BLaER1 treated with 17β-estradiol and CSF1 and Interleukin-3, amounts not matched to agents 10 nM and 100 nM (cell line): ENCODE data around the gene SMAD4.
"Not testable (repeated sequence)": the region's sequence is repeated elsewhere in the genome, so short reads cannot be mapped to it uniquely, and the experiment has no call there.

Source experiments
- H3K27ac ChIP-seq, 11 experiments: shearing (Covaris generic); formaldehyde crosslinking; 2 replicates each; pipeline ENCODE4 v1.8.1; 2022
- H3K27me3 ChIP-seq, 11 experiments: shearing (Covaris generic); formaldehyde crosslinking; 2 replicates each; pipeline ENCODE4 v1.8.1; 2022
- H3K36me3 ChIP-seq, 11 experiments: shearing (Covaris generic); formaldehyde crosslinking; 2 replicates each; pipeline ENCODE4 v1.8.1; 2022
- H3K4me1 ChIP-seq, 10 experiments: shearing (Covaris generic); formaldehyde crosslinking; 2 replicates each; pipeline ENCODE4 v1.8.1; 2022
- H3K4me2 ChIP-seq, 11 experiments: shearing (Covaris generic); formaldehyde crosslinking; 2 replicates each; pipeline ENCODE4 v1.8.1; 2022
- H3K4me3 ChIP-seq, 10 experiments: shearing (Covaris generic); formaldehyde crosslinking; 2 replicates each; pipeline ENCODE4 v1.8.1; 2022
- H3K9ac ChIP-seq, 11 experiments: shearing (Covaris generic); formaldehyde crosslinking; 2 replicates each; pipeline ENCODE4 v1.8.1; 2022
- H3K9me3 ChIP-seq, 11 experiments: shearing (Covaris generic); formaldehyde crosslinking; replicated peaks in 1 of 11; 2 replicates each; pipeline ENCODE4 v1.8.1; 2022
- H4K20me1 ChIP-seq, 11 experiments: shearing (Covaris generic); formaldehyde crosslinking; 2 replicates each; pipeline ENCODE4 v1.8.1; 2022
- Cebpa-rat ChIP-seq, 11 experiments: shearing (Covaris generic); IDR thresholded peaks; 2 replicates each; pipeline ENCODE4 v1.8.1; 2022

Gene SMAD4

DNA sequence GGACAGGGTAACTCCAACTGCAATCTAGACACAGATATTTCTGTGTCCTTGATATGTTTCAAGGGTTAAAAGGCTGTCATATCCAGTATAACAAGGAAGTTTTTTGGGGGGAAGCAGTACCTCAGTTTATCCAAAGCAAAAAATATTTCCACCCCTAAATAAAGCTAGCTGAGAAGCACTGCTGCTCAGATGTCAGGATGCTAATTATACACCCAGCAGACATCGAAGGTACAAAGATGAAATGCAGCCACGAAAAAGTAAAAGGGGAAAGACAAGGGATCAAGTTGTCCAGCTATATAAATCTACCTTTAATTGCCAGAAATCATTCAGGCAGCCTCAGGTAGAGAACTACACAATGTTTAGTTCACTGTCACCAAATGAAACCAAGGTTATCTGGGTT, 36.0 kb upstream of the SMAD4 start:
- no peak overlapping the region for H3K27ac ChIP-seq
- H3K9ac ChIP-seq = no peak overlapping the region
- no peak overlapping the region for H3K4me3 ChIP-seq
- H3K27me3 ChIP-seq = no peaks in the 10 kb centered on the region
- H3K36me3 ChIP-seq = peaks cover 0 to 17% (median 0%) of the 10 kb centered on the region in 11 experiments; a peak in 4 of 22 replicates
- H3K4me1 ChIP-seq = no peaks in the 10 kb centered on the region
- no peak overlapping the region for H3K4me2 ChIP-seq
- H3K9me3 ChIP-seq = peaks cover 4 to 19% (median 10%) of the 10 kb centered on the region in 11 experiments; a peak in 19 of 22 replicates
- TF ChIP-seq Cebpa-rat (IDR thresholded peaks at IDR 0.05) = no peak
- no peaks in the 10 kb centered on the region for H4K20me1 ChIP-seq

DNA sequence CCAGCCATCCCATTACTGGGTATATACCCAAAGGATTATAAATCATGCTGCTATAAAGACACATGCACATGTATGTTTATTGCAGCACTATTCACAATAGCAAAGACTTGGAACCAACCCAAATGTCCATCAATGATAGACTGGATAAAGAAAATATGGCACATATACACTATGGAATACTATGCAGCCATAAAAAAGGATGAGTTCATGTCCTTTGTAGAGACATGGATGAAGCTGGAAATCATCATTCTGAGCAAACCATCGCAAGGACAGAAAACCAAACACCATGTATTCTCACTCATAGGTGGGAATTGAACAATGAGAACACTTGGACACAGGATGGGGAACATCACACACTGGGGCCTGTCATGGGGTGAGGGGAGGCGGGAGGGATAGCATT, 26.8 kb upstream of the SMAD4 start:
- not testable (repeated sequence) for H3K27ac ChIP-seq, H3K9ac ChIP-seq, H4K20me1 ChIP-seq, H3K4me2 ChIP-seq, H3K36me3 ChIP-seq, H3K27me3 ChIP-seq, H3K4me1 ChIP-seq, H3K4me3 ChIP-seq
- H3K9me3 ChIP-seq = peaks cover 0 to 16% (median 5%) of the 10 kb centered on the region in 11 experiments; a peak in 7 of 22 replicates

DNA sequence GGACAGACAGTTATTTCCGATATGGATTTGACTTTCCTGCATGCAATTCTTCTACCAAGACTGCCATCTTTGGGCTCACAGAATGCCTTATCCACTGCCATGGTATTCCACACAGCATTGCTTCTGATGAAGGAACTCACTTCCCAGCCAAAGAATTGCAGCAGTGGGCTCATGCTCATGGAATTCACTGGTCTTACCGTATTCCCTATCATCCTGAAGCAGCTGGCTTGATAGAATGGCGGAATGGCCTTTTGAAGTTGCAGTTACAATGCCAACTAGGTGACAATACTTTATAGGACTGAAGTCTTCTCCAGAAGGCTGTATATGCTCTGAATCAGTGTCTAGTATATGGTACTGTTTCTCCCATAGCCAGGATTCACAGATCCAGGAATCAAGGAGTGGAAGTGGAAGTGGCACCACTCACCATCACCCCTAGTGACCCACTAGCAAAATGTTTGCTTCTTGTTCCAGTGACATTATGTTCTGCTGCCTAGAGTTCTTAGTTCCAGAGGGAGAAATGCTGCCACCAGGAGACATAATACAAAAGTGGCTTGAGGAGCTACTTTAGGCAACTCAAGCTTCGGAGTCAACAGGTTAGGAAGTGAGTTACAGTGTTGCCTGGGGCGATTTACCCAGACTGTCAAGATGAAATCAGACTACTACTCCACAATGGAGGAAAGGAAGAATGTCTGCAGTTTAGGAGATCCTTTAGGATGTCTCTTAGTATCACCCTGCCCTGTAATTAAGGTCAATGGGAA, 23.8 kb upstream of the SMAD4 start:
- no peak overlapping the region for H3K9ac ChIP-seq
- H3K27ac ChIP-seq = no peak overlapping the region
- peaks cover 0 to 10% (median 2%) of the 10 kb centered on the region in 11 experiments; a peak in 7 of 22 replicates for H3K9me3 ChIP-seq
- no peak overlapping the region for H3K4me3 ChIP-seq
- H3K4me1 ChIP-seq = peaks cover 0 to 9% (median 3%) of the 10 kb centered on the region in 10 experiments; a peak in 10 of 20 replicates
- TF ChIP-seq Cebpa-rat (IDR thresholded peaks at IDR 0.05) = no peak
- H3K27me3 ChIP-seq = no peaks in the 10 kb centered on the region
- H4K20me1 ChIP-seq = no peaks in the 10 kb centered on the region
- H3K4me2 ChIP-seq = no peak overlapping the region
- H3K36me3 ChIP-seq = 0 out of 22 replicates have a peak, but pooled peaks cover 0 to 2% (median 0%) of the 10 kb centered on the region in 11 experiments

DNA sequence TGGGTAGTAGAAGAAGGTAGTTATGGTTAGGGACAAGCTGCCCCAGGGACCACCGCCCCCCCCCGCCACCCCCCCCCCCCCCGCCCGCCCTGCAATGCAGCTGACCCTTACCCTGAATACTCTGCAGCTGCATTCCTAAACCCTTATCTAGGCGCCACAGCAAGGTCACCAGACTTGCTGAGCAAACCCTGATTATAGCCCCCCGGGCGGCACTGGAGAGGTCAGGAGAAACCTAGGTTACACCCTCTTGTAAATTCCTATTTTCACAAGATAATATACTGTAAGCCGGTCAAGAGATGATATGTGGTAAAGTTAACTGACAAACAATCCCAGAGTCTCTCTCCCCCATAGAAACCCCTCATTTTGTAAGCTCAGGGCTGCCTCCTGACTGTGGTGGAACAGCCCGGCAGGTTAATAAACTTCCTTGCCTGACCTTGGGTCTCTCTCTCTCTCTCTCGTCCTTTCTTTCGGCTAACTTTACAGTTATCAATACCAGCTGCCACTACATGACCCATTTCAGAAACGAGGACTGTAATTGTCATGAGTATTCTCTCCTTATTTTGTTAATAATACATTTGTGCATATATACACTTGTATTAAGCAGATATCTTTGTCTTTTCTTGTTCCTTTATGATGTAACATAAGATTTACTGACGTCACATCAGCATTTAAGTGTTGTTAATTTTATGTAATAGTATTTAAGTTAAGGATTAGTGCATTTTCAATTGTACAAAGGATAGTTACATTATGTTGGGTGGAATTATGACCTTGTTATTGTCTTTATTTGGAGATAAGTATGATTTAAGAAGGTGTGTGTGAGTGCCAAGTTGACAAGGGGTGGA, 22.8 kb upstream of the SMAD4 start:
- Histone ChIP-seq H3K4me1 (peaks cover 0 to 9% (median 3%) of the 10 kb centered on the region in 10 experiments; a peak in 10 of 20 replicates), H3K9ac (no peak overlapping the region), H3K4me2 (no peak overlapping the region), H3K4me3 (no peak overlapping the region), H4K20me1 (no peaks in the 10 kb centered on the region), H3K27me3 (no peaks in the 10 kb centered on the region), H3K36me3 (no peaks in the 10 kb centered on the region), H3K9me3 (peaks cover 0 to 1% (median 0%) of the 10 kb centered on the region in 11 experiments; a peak in 2 of 22 replicates), H3K27ac (no peak overlapping the region)
- no peak for TF ChIP-seq Cebpa-rat (IDR thresholded peaks at IDR 0.05)

DNA sequence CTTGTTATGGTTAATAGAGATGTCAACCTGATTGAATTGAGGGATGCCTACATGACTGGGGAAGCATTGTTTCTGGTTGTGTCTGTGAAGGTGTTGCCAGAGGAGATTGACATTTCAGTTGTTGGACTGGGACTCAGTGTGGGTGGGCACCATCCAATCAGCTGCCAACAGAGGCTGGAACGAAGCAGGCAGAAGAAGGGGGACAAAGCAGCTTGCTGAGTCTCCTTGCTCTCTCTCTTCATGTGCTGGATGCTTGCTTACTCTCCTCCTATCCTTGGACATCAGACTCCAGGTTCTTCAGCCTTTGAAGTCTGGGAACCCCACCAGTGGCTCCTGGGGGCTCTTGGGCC, 22.2 kb upstream of the SMAD4 start:
- H3K4me1 ChIP-seq = peaks cover 0 to 9% (median 3%) of the 10 kb centered on the region in 10 experiments; a peak in 10 of 20 replicates
- no peak for TF ChIP-seq Cebpa-rat (IDR thresholded peaks at IDR 0.05)
- H3K9ac ChIP-seq = no peak overlapping the region
- no peak overlapping the region for H3K27ac ChIP-seq
- no peak overlapping the region for H3K4me3 ChIP-seq
- H3K4me2 ChIP-seq = no peak overlapping the region
- H4K20me1 ChIP-seq = no peaks in the 10 kb centered on the region
- no peaks in the 10 kb centered on the region for H3K27me3 ChIP-seq
- H3K36me3 ChIP-seq = no peaks in the 10 kb centered on the region
- H3K9me3 ChIP-seq = peaks cover 0 to 5% (median 0%) of the 10 kb centered on the region in 11 experiments; a peak in 1 of 22 replicates

DNA sequence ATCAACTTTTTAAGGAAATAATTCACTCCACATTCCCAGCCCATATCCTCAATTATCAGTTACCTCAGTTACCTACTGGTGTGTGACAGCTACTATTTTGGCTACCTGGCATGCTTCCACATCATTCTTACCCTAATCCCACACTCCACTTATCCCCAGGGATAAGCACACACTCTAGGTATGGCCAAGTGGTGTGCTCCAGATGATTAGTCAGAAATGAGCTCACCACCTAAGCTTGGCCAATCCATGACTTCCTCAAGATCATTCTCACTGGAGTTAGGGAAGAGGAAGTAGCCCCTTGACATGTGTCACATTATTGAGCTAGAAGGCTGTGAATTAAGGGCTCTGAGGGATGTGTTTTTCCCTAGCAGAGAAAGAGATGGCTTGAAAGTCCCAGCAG, 20.9 kb upstream of the SMAD4 start:
- Histone ChIP-seq H3K27me3 (no peaks in the 10 kb centered on the region), H3K4me2 (peak overlapping the region in 3 of 11 experiments; percentile 30 to 58 (median 31); a peak in 6 of 22 replicates), H4K20me1 (no peaks in the 10 kb centered on the region), H3K36me3 (peaks cover 0 to 3% (median under 1%) of the 10 kb centered on the region in 11 experiments; a peak in 4 of 22 replicates), H3K9ac (no peak overlapping the region), H3K4me1 (peaks cover 0 to 9% (median 3%) of the 10 kb centered on the region in 10 experiments; a peak in 10 of 20 replicates), H3K9me3 (peaks cover under 1 to 12% (median 8%) of the 10 kb centered on the region in 11 experiments; a peak in 20 of 22 replicates), H3K4me3 (no peak overlapping the region), H3K27ac (no peak overlapping the region)
- no peak for TF ChIP-seq Cebpa-rat (IDR thresholded peaks at IDR 0.05)

DNA sequence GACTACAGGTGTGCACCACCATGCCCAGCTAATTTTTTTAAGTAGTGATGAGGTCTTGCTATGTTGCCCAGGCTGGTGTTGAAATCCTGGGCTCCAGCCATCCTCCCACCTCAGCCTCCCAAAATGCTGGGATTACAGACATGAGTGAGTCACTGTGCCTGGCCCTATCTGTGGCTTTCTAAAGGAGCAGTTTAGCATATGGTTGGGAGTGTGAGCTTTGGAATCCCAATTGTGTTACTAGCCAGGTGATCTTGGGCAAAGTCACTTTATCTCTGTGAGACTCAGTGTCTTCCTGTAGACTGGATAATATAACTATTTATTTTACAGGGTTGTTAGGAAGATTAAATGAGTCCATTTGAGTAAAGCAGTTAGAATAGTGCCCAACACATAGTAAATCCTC, 19.8 kb upstream of the SMAD4 start:
- Histone ChIP-seq H3K9ac (no peak overlapping the region), H3K27ac (no peak overlapping the region), H3K4me2 (no peak overlapping the region), H3K4me3 (no peak overlapping the region), H3K4me1 (peaks cover 0 to 9% (median 3%) of the 10 kb centered on the region in 10 experiments; a peak in 10 of 20 replicates), H3K27me3 (no peaks in the 10 kb centered on the region), H3K36me3 (peaks cover 0 to 15% (median 8%) of the 10 kb centered on the region in 11 experiments; a peak in 12 of 22 replicates), H3K9me3 (peaks cover 10 to 23% (median 18%) of the 10 kb centered on the region in 11 experiments; a peak in 21 of 22 replicates), H4K20me1 (no peaks in the 10 kb centered on the region)
- TF ChIP-seq Cebpa-rat (IDR thresholded peaks at IDR 0.05) = no peak

DNA sequence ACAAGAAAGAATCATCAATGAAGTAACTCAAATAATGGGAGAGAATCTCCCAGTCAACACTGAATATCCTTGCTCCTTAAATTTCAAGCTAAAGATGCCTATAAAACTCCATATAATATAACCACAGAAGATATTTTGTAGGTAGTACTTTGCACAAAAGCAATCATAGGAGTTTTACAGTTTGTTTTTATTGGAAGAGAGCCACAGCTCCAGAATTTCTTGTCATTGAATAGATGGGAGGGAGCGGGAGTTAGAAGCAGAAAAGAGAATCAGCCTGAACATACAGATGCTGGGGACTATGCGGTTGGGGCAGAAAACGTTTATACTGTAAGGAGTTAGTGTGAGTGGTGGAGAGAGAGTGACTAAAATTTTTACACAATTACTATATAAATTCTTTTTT, 18.3 kb upstream of the SMAD4 start:
- Histone ChIP-seq H3K4me3 (no peak overlapping the region), H3K27ac (no peak overlapping the region)
- no peak for TF ChIP-seq Cebpa-rat (IDR thresholded peaks at IDR 0.05)

DNA sequence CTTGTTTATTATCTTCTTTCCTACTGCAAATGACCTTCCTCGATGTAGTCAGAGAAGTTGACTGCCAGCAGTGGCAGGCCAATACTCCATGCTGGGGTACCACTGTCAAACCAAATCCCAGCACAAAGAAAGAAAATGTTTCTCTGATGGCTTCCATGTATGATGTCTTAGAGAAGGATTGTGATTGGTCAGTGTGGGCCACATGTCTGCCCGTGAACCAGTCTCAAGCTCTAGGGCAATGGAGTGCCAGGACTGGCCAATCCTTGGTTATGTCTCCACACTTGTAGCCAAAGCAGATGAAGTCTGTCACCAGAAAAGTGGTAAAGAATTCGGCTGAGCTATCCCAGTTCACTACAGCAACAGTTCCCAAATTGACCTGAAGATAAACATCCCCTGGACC, 17.6 kb upstream of the SMAD4 start:
- no peak overlapping the region for H3K9ac ChIP-seq
- TF ChIP-seq Cebpa-rat (IDR thresholded peaks at IDR 0.05) = no peak
- H3K4me3 ChIP-seq = no peak overlapping the region
- no peaks in the 10 kb centered on the region for H3K27me3 ChIP-seq
- H3K4me2 ChIP-seq = no peak overlapping the region
- peaks cover 4 to 25% (median 15%) of the 10 kb centered on the region in 11 experiments; a peak in 14 of 22 replicates for H3K36me3 ChIP-seq
- H3K9me3 ChIP-seq = peaks cover 10 to 26% (median 18%) of the 10 kb centered on the region in 11 experiments; a peak in 21 of 22 replicates
- no peak overlapping the region for H3K27ac ChIP-seq
- peaks cover 5 to 10% (median 6%) of the 10 kb centered on the region in 10 experiments; a peak in 18 of 20 replicates for H3K4me1 ChIP-seq
- H4K20me1 ChIP-seq = peaks cover 0 to 3% (median 0%) of the 10 kb centered on the region in 11 experiments; a peak in 2 of 22 replicates

More for the DNA sequence above, 18.3 kb upstream of the SMAD4 start:
- peaks cover 0 to 9% (median 3%) of the 10 kb centered on the region in 10 experiments; a peak in 10 of 20 replicates for H3K4me1 ChIP-seq
- no peaks in the 10 kb centered on the region for H4K20me1 ChIP-seq
- H3K9me3 ChIP-seq = peaks cover 10 to 26% (median 18%) of the 10 kb centered on the region in 11 experiments; a peak in 21 of 22 replicates
- H3K4me2 ChIP-seq = no peak overlapping the region
- H3K36me3 ChIP-seq = peaks cover 3 to 18% (median 12%) of the 10 kb centered on the region in 11 experiments; a peak in 13 of 22 replicates
- no peak overlapping the region for H3K9ac ChIP-seq
- H3K27me3 ChIP-seq = no peaks in the 10 kb centered on the region
